Urinary bladder (tissue), 4 donors: Measurements from ENCODE around the gene EPB41L3. TPM values are rescaled to one million over a fixed set of nuclear protein-coding genes. Genes with fewer than 3 reads are reported as not detected.
A peak's percentile ranks its signal among the peaks of the same experiment; 100 is the strongest.

Experiments
- DNase-seq: peaks from one replicate; pipeline ENCODE4 v3.0.0-alpha.2; 2015; ENCODE audit errors: extremely low spot score
- H3K27ac ChIP-seq: one replicate; pipeline ENCODE4 v1.5.1; 2013; ENCODE audit warnings: low read depth, mild to moderate bottlenecking, moderate library complexity
- H3K36me3 ChIP-seq: one replicate; pipeline ENCODE4 v1.6.1; 2013; ENCODE audit warnings: mild to moderate bottlenecking, moderate library complexity; ENCODE audit not compliant: insufficient read depth
- H3K4me1 ChIP-seq: one replicate; pipeline ENCODE4 v1.6.1; 2013; ENCODE audit warnings: mild to moderate bottlenecking, moderate library complexity; ENCODE audit not compliant: insufficient read depth
- H3K4me3 ChIP-seq: one replicate; pipeline ENCODE4 v1.5.1; 2013; ENCODE audit warnings: low read depth, low read length
- WGBS: extraction: QIAGEN DNeasy Blood & Tissue Kit; methylation state at CpG from one replicate; pipeline ENCODE4 v1.1.7; 2013; 5-methylcytosine and 5-hydroxymethylcytosine counted together
- polyA plus RNA-seq: library from polyadenylated mRNA; stranded (reverse); fragments of 200-250 nt; gene quantifications from one replicate; pipeline ENCODE4 v1.2.3, GENCODE V29; 2013
- total RNA-seq: library from RNA; depleted of rRNA; stranded (reverse); fragments of >200 nt; gene quantifications from one replicate; pipeline ENCODE4 v1.2.3, GENCODE V29; 2014
- donor health status: healthy with polysubstance abuse.
- donor health status: healthy.

The EPB41L3 gene
- total and polyA plus RNA-seq, 2 donors: 25.9 to 52.3 TPM

- Histone ChIP-seq H3K4me3 (no peak overlapping the region), H3K4me1 (no peaks in the 10 kb centered on the region), H3K36me3 (no peaks in the 10 kb centered on the region), H3K27ac (no peak overlapping the region)
- 14% methylated on average over 3 of the region's 3 CpGs for WGBS
- no peak for DNase-seq
These were observed 2.9 kb upstream of the EPB41L3 start for GRCh38 chr18:5546660-5547059.

- DNase-seq: no peak
- H3K36me3 ChIP-seq: no peaks in the 10 kb centered on the region
- 2% methylated on average over 84 of the region's 84 CpGs for WGBS
- H3K4me1 ChIP-seq: no peaks in the 10 kb centered on the region
- H3K4me3 ChIP-seq: peak overlapping the region; percentile 87
- H3K27ac ChIP-seq: peak overlapping the region; percentile 73
These were observed 639 bp downstream of the EPB41L3 start for GRCh38 chr18:5543036-5543680.

DNA sequence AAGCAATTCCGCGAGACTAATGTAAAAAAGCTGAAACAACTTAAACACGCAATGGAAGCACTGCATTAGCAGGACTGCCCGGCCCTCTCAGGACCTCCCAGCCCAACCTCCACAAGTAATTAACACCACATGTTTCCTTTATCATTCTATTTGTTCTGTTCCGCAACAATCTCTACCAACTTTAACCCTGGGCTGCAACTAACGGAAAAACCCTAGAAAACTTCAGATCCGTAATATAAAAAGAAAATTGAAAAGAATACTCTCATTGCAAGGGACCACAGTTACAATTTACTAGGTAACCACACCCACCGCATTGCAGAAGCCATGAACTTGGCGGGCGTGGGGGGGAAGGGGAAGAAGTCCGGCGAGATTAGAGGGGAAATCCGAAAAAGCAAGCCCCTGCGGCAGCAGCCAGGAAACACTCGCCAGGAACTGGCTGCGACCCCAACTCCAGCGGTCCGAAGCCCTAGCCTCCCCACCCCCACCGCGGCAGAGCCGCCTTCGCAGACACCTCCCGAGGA, 1.2 kb downstream of the EPB41L3 start:
- H3K4me3 ChIP-seq: peak overlapping the region; percentile 87
- no peak overlapping the region for H3K27ac ChIP-seq
- WGBS: 6% methylated on average over 23 of the region's 23 CpGs
- DNase-seq: no peak
- no peaks in the 10 kb centered on the region for H3K36me3 ChIP-seq
- H3K4me1 ChIP-seq: no peaks in the 10 kb centered on the region

GRCh38 chr18:5541644-5542043, 2.2 kb downstream of the EPB41L3 start:
- 72% methylated on average over 3 of the region's 3 CpGs for WGBS
- H3K36me3 ChIP-seq: no peaks in the 10 kb centered on the region
- no peaks in the 10 kb centered on the region for H3K4me1 ChIP-seq
- no peak overlapping the region for H3K4me3 ChIP-seq
- H3K27ac ChIP-seq: no peak overlapping the region
- no peak for DNase-seq

DNA sequence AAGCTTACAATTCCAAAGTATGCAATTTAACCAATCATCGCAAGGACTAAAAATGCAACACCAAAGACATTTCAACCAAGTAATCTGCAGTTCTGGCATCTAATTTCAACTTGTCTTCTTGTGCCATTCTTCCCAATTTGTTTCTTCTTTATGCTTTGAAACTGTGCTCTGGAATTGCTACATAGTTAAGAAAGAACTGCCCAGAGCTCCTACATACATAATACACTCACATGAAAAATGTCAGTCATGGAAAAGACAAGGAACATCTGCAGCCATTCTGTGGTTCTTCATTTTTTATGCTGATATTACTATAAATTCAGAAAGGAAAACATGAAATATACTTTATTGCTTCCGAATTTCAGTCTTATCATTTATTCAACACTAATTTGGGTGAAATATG, 4.4 kb downstream of the EPB41L3 start:
- H3K4me1 ChIP-seq: no peaks in the 10 kb centered on the region
- WGBS: 89% methylated on average over 2 of the region's 2 CpGs
- H3K36me3 ChIP-seq: no peaks in the 10 kb centered on the region
- no peak overlapping the region for H3K4me3 ChIP-seq
- no peak for DNase-seq
- no peak overlapping the region for H3K27ac ChIP-seq

DNA sequence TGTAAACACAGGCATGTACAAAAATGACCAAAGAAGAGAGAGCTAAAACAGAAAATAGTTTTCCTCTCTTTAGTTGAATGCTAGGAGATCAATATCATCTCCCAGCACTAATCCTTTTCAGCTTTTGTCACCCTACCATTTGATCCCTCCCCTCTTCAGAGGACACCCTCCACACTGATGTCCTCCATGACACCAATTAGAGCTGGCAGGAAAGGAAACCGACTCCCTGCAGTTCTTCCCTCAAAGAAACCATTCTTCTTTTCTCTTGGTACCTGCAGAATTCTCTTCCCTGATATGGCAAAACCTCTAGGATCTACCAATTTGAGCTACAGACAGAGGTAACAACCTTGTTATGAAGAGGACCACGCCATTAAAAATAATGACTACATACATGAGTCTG, 5.3 kb downstream of the EPB41L3 start:
- Histone ChIP-seq H3K36me3 (no peaks in the 10 kb centered on the region), H3K4me1 (no peaks in the 10 kb centered on the region), H3K27ac (no peak overlapping the region), H3K4me3 (no peak overlapping the region)
- no peak for DNase-seq
- 60% methylated on average over 2 of the region's 2 CpGs for WGBS

- Histone ChIP-seq H3K27ac (no peak overlapping the region), H3K36me3 (no peaks in the 10 kb centered on the region), H3K4me3 (no peak overlapping the region), H3K4me1 (no peaks in the 10 kb centered on the region)
- no peak for DNase-seq
- 59% methylated on average over 2 of the region's 2 CpGs for WGBS
These were observed 5.9 kb downstream of the EPB41L3 start for GRCh38 chr18:5537860-5538259.

DNA sequence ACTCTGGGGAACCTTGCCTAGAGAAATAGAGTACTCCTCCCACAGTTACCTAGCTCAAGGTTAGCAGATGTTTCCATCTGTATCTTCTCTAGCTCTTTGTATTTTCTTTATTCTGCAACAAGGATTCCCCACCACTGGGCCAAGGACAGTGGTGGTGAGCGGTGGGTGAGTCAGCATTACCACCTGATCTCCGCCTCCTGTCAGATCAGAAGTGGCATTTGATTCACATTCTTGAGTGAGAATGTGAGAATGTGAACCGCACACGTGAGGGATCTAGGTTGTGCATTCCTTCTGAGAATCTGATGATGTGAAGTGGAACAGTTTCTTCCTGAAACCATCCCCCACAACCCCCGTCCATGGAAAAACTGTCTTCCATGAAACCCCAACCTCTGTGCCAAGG, 9.0 kb downstream of the EPB41L3 start:
- no peak overlapping the region for H3K27ac ChIP-seq
- no peak for DNase-seq
- H3K4me3 ChIP-seq: no peak overlapping the region
- H3K36me3 ChIP-seq: no peaks in the 10 kb centered on the region
- no peaks in the 10 kb centered on the region for H3K4me1 ChIP-seq
- 87% methylated on average over 5 of the region's 5 CpGs for WGBS

DNA sequence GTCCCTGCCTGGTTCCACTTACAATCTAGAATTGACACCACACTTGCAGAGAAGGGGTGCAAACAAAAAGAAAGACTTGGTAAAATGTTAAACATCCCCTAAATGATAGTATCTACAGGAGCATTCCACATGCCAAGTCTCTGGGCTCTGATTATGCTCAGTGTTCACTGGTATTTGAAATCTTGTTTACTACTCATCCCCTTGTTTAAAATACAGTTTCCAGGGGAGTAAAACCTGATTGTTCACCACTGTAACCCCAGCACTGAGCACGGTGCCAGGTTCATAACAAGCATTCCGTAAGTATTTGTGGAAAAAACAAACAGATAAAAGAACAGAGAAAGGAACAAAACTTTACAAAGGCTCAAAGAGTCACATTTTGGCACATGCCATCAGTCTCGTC, 11.7 kb downstream of the EPB41L3 start:
- Histone ChIP-seq H3K27ac (no peak overlapping the region), H3K36me3 (no peaks in the 10 kb centered on the region), H3K4me3 (no peak overlapping the region), H3K4me1 (no peaks in the 10 kb centered on the region)
- DNase-seq: no peak
- 40% methylated on average over 3 of the region's 3 CpGs for WGBS

- no peak overlapping the region for H3K4me3 ChIP-seq
- no peaks in the 10 kb centered on the region for H3K4me1 ChIP-seq
- WGBS: 85% methylated on average over 8 of the region's 8 CpGs
- no peaks in the 10 kb centered on the region for H3K36me3 ChIP-seq
- H3K27ac ChIP-seq: no peak overlapping the region
- DNase-seq: no peak
These were observed 13.1 kb downstream of the EPB41L3 start for GRCh38 chr18:5530629-5531178.

- Histone ChIP-seq H3K36me3 (no peaks in the 10 kb centered on the region), H3K4me1 (no peaks in the 10 kb centered on the region), H3K27ac (no peak overlapping the region), H3K4me3 (no peak overlapping the region)
- 91% methylated on average over 3 of the region's 3 CpGs for WGBS
- DNase-seq: no peak
These were observed 14.3 kb downstream of the EPB41L3 start for GRCh38 chr18:5529471-5529870.

DNA sequence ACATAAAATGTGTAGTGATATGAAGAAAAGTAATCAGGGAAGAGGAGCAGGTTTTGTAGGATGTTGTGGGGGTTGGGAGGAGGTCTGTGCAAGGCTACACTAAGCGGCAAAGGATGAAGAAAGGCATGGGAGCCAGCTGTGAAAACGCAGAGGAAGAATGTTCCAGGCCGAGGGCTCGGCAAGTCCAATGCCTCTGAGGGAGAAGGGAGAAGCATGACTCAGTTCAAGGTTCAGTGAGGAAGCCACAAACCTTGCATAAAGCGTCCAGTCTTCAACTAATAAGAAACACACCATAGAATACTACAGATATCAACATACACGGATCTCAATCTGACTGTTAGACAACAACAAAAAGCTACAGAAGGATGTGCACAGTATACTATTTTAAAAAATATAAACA, 16.2 kb downstream of the EPB41L3 start:
- no peaks in the 10 kb centered on the region for H3K4me1 ChIP-seq
- 26% methylated on average over 6 of the region's 6 CpGs for WGBS
- DNase-seq: no peak

GRCh38 chr18:5524660-5525059, 19.1 kb downstream of the EPB41L3 start:
- WGBS: 58% methylated on average over 3 of the region's 3 CpGs
- no peaks in the 10 kb centered on the region for H3K4me1 ChIP-seq
- no peak overlapping the region for H3K27ac ChIP-seq
- H3K4me3 ChIP-seq: no peak overlapping the region
- no peaks in the 10 kb centered on the region for H3K36me3 ChIP-seq
- no peak for DNase-seq

More for the DNA sequence above, 16.2 kb downstream of the EPB41L3 start:
- H3K4me3 ChIP-seq: no peak overlapping the region
- H3K27ac ChIP-seq: no peak overlapping the region
- H3K36me3 ChIP-seq: no peaks in the 10 kb centered on the region

DNA sequence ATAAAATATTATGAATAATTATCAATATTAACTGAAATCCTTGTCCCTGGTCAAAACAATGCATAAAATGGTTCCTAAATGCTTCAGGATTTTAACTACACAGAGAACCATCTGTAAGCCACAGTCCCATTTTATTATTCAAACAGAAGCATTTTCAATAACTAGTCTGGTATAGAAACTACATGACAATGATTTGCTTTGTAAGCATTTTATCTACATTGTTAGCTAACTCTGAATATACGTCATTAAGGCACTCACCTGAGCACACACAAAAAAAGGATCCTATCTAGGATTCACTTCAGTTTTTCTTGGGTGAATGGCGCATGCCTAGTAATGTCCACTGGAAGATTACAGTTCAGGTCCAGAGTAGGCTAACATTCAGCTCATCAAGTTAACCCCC, 22.8 kb downstream of the EPB41L3 start:
- no peak for DNase-seq
- Histone ChIP-seq H3K4me1 (no peaks in the 10 kb centered on the region), H3K4me3 (no peak overlapping the region), H3K36me3 (no peaks in the 10 kb centered on the region), H3K27ac (no peak overlapping the region)
- 93% methylated on average over 2 of the region's 2 CpGs for WGBS
